WTC11 (cell line): ENCODE data around the gene PDZD8. TPM values are rescaled to one million over a fixed set of nuclear protein-coding genes. Genes with fewer than 3 reads are reported as not detected.

Experiments
- ATAC-seq: fragments of 200-7000 bp; cut with Tn5 transposase; 2 replicates; pipeline ENCODE4 v1.10.0; 2021; ENCODE audit warnings: mild to moderate bottlenecking, moderate library complexity
- CTCF ChIA-PET: fragments of 300-600 bp; sonication (Branson Sonifier 250); formaldehyde crosslinking; loops from one replicate; lab custom pipeline; 2021; ENCODE audit warnings: antibody characterized with exemption; lab: Charles Lee
- POLR2A ChIA-PET: fragments of 350-600 bp; sonication (Branson Sonifier 250); formaldehyde crosslinking; loops from one replicate; lab custom pipeline; 2021; ENCODE audit warnings: antibody characterized with exemption; lab: Charles Lee
- DNase-seq: peaks from one replicate; pipeline ENCODE4 v3.0.0; 2021; ENCODE audit warnings: low spot score
- H3K27ac Mint-ChIP-seq: 2 replicates; pipeline ENCODE4 v1.8.0; 2021; ENCODE audit warnings: mixed read lengths
- H3K27me3 Mint-ChIP-seq: 2 replicates; pipeline ENCODE4 v1.8.0; 2021; ENCODE audit warnings: low read depth, mild to moderate bottlenecking, moderate library complexity, mixed read lengths
- H3K36me3 Mint-ChIP-seq: 2 replicates; pipeline ENCODE4 v1.8.0; 2021; ENCODE audit warnings: mixed read lengths
- H3K4me1 Mint-ChIP-seq: 2 replicates; pipeline ENCODE4 v1.8.0; 2022; ENCODE audit warnings: mixed read lengths
- H3K4me3 Mint-ChIP-seq: 2 replicates; pipeline ENCODE4 v1.8.0; 2021; ENCODE audit warnings: mild to moderate bottlenecking, moderate library complexity, mixed read lengths
- H3K9me3 Mint-ChIP-seq: 2 replicates; pipeline ENCODE4 v1.8.0; 2021; ENCODE audit warnings: mixed read lengths
- CBFB ChIP-seq: sonication (generic); formaldehyde crosslinking; IDR thresholded peaks from 2 replicates; pipeline ENCODE4 v1.8.1; 2022; ENCODE audit warnings: mild to moderate bottlenecking, low read depth, missing genetic modification reagents
- CREB1 ChIP-seq: sonication (generic); formaldehyde crosslinking; IDR thresholded peaks from 2 replicates; pipeline ENCODE4 v1.8.0; 2023; ENCODE audit warnings: mild to moderate bottlenecking, missing genetic modification reagents
- EMX1 ChIP-seq: fragments of 250-450 bp; sonication (Bioruptor Pico); IDR thresholded peaks from 2 replicates; pipeline ENCODE4 v1.8.0; 2021; ENCODE audit warnings: mild to moderate bottlenecking
- ETV6 ChIP-seq: sonication (generic); formaldehyde crosslinking; IDR thresholded peaks from 2 replicates; pipeline ENCODE4 v1.8.1; 2022; ENCODE audit warnings: mild to moderate bottlenecking, missing genetic modification reagents
- FOXP1 ChIP-seq: sonication (generic); formaldehyde crosslinking; IDR thresholded peaks from 2 replicates; pipeline ENCODE4 v1.8.0; 2022; ENCODE audit warnings: missing genetic modification reagents, mild to moderate bottlenecking, moderate library complexity, borderline replicate concordance
- HMGXB4 ChIP-seq: sonication (generic); formaldehyde crosslinking; IDR thresholded peaks from 2 replicates; pipeline ENCODE4 v1.8.1; 2023; ENCODE audit warnings: mild to moderate bottlenecking, moderate library complexity, missing genetic modification reagents
- JAZF1 ChIP-seq: fragments of 250-450 bp; sonication (Bioruptor Pico); IDR thresholded peaks from 2 replicates; pipeline ENCODE4 v1.9.0; 2021; ENCODE audit warnings: moderate library complexity, mild to moderate bottlenecking, inconsistent platforms
- MLX ChIP-seq: sonication (generic); formaldehyde crosslinking; IDR thresholded peaks from 2 replicates; pipeline ENCODE4 v1.8.1; 2023; ENCODE audit warnings: mild to moderate bottlenecking, missing genetic modification reagents, moderate library complexity
- MXD4 ChIP-seq: fragments of 250-450 bp; sonication (Bioruptor Pico); IDR thresholded peaks from 2 replicates; pipeline ENCODE4 v1.8.0; 2021; ENCODE audit warnings: mild to moderate bottlenecking, moderate library complexity, borderline replicate concordance
- NFATC4 ChIP-seq: fragments of 250-450 bp; sonication (Bioruptor Pico); IDR thresholded peaks from 2 replicates; pipeline ENCODE4 v1.9.0; 2021; ENCODE audit warnings: mild to moderate bottlenecking
- NFE2L1 ChIP-seq: sonication (generic); formaldehyde crosslinking; IDR thresholded peaks from 2 replicates; pipeline ENCODE4 v1.8.1; 2023; ENCODE audit warnings: missing genetic modification reagents
- SMAD4 ChIP-seq: sonication (generic); formaldehyde crosslinking; IDR thresholded peaks from 2 replicates; pipeline ENCODE4 v1.8.0; 2022; ENCODE audit warnings: mild to moderate bottlenecking, missing genetic modification reagents
- TP53 ChIP-seq: sonication (generic); formaldehyde crosslinking; IDR thresholded peaks from 2 replicates; pipeline ENCODE4 v1.8.1; 2023; ENCODE audit warnings: mild to moderate bottlenecking, missing genetic modification reagents
- ZBTB43 ChIP-seq: sonication (generic); formaldehyde crosslinking; IDR thresholded peaks from 2 replicates; pipeline ENCODE4 v1.8.1; 2023; ENCODE audit warnings: mild to moderate bottlenecking, missing genetic modification reagents
- ZMAT4 ChIP-seq: fragments of 250-450 bp; sonication (Bioruptor Pico); IDR thresholded peaks from 2 replicates; pipeline ENCODE4 v1.9.0; 2021; ENCODE audit warnings: mild to moderate bottlenecking
- ZNF138 ChIP-seq: sonication (generic); formaldehyde crosslinking; conservative IDR thresholded peaks from 2 replicates; pipeline ENCODE4 v1.8.1; 2022; ENCODE audit warnings: mild to moderate bottlenecking, moderate library complexity, missing genetic modification reagents
- ZNF219 ChIP-seq: sonication (generic); formaldehyde crosslinking; IDR thresholded peaks from 2 replicates; pipeline ENCODE4 v1.8.0; 2023; ENCODE audit warnings: missing genetic modification reagents, mild to moderate bottlenecking, borderline replicate concordance
- ZNF416 ChIP-seq: fragments of 250-450 bp; sonication (Bioruptor Pico); IDR thresholded peaks from 2 replicates; pipeline ENCODE4 v1.9.0; 2021; ENCODE audit warnings: mild to moderate bottlenecking, inconsistent platforms
- ZNF425 ChIP-seq: fragments of 250-450 bp; sonication (Bioruptor Pico); conservative IDR thresholded peaks from 2 replicates; pipeline ENCODE4 v1.9.0; 2021; ENCODE audit warnings: mild to moderate bottlenecking
- total RNA-seq: library from RNA; stranded (reverse); gene quantifications from 3 replicates; pipeline ENCODE4 v1.2.3, GENCODE V29; 2021
- TF ChIP-seq, protein P1 (sequence below): sonication (generic); formaldehyde crosslinking; IDR thresholded peaks from 2 replicates; pipeline ENCODE4 v1.8.1; 2022; ENCODE audit warnings: missing genetic modification reagents, borderline replicate concordance
- TF ChIP-seq, protein P2 (sequence below): fragments of 250-450 bp; sonication (Bioruptor Pico); IDR thresholded peaks from 2 replicates; pipeline ENCODE4 v1.8.0; 2021; ENCODE audit warnings: mild to moderate bottlenecking
- TF ChIP-seq, protein P3 (sequence below): sonication (generic); formaldehyde crosslinking; IDR thresholded peaks from 2 replicates; pipeline ENCODE4 v1.8.1; 2022; ENCODE audit warnings: low read depth, missing genetic modification reagents, borderline replicate concordance
- TF ChIP-seq, protein P4 (sequence below): sonication (generic); formaldehyde crosslinking; IDR thresholded peaks from 2 replicates; pipeline ENCODE4 v1.8.0; 2022; ENCODE audit warnings: missing genetic modification reagents

PDZD8 gene
- total RNA-seq, 1 experiment from 2014 or later, result 52.7 TPM

DNA sequence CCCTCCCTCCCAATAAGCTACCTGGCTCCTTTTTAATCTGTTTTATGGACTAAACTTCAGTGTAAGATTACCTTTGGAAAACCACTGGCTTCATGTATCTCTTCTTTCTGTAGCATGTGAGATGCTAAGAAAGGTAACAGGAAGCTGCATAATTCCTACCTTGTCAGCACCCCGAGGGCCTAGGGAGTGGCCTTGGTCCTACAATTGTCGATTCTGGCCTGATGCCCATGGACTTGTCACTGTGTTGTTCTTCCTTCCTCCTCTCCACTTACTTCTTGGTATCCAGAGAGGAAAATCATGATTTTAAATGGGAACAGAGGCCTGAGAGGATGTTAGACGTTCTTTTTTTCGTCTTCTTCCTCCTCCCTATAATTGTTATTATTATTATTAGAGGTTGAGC, 42.9 kb upstream of the PDZD8 start:
- no peak for ATAC-seq
- Mint-ChIP-seq H3K36me3 (no peaks in the 10 kb centered on the region), H3K9me3 (no peaks in the 10 kb centered on the region), H3K4me3 (no peak overlapping the region), H3K4me1 (peaks cover 6% of the 10 kb centered on the region), H3K27ac (no peak overlapping the region), H3K27me3 (peaks cover 4% of the 10 kb centered on the region)
- no peak for TF ChIP-seq EMX1 (CRISPR knock-in tag)
- no peak for TF ChIP-seq ETV6 (CRISPR knock-in tag)
- TF ChIP-seq NFE2L1 (CRISPR knock-in tag), result no peak
- no peak for TF ChIP-seq ZMAT4 (CRISPR knock-in tag)
- no peak for TF ChIP-seq HMGXB4 (CRISPR knock-in tag)
- TF ChIP-seq, protein P1, sequence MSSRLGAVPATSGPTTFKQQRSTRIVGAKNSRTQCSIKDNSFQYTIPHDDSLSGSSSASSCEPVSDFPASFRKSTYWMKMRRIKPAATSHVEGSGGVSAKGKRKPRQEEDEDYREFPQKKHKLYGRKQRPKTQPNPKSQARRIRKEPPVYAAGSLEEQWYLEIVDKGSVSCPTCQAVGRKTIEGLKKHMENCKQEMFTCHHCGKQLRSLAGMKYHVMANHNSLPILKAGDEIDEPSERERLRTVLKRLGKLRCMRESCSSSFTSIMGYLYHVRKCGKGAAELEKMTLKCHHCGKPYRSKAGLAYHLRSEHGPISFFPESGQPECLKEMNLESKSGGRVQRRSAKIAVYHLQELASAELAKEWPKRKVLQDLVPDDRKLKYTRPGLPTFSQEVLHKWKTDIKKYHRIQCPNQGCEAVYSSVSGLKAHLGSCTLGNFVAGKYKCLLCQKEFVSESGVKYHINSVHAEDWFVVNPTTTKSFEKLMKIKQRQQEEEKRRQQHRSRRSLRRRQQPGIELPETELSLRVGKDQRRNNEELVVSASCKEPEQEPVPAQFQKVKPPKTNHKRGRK, result no peak
- TF ChIP-seq, protein P2, sequence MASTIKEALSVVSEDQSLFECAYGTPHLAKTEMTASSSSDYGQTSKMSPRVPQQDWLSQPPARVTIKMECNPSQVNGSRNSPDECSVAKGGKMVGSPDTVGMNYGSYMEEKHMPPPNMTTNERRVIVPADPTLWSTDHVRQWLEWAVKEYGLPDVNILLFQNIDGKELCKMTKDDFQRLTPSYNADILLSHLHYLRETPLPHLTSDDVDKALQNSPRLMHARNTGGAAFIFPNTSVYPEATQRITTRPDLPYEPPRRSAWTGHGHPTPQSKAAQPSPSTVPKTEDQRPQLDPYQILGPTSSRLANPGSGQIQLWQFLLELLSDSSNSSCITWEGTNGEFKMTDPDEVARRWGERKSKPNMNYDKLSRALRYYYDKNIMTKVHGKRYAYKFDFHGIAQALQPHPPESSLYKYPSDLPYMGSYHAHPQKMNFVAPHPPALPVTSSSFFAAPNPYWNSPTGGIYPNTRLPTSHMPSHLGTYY, result no peak
- TF ChIP-seq MLX (CRISPR knock-in tag), result no peak
- TF ChIP-seq ZNF416 (CRISPR knock-in tag), result no peak
- TF ChIP-seq, protein P3, sequence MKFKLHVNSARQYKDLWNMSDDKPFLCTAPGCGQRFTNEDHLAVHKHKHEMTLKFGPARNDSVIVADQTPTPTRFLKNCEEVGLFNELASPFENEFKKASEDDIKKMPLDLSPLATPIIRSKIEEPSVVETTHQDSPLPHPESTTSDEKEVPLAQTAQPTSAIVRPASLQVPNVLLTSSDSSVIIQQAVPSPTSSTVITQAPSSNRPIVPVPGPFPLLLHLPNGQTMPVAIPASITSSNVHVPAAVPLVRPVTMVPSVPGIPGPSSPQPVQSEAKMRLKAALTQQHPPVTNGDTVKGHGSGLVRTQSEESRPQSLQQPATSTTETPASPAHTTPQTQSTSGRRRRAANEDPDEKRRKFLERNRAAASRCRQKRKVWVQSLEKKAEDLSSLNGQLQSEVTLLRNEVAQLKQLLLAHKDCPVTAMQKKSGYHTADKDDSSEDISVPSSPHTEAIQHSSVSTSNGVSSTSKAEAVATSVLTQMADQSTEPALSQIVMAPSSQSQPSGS (CRISPR knock-in tag), result no peak
- no peak for TF ChIP-seq NFATC4
- no peak for TF ChIP-seq ZNF219 (CRISPR knock-in tag)
- no peak for TF ChIP-seq JAZF1 (CRISPR knock-in tag)
- no peak for TF ChIP-seq TP53 (CRISPR knock-in tag)
- no peak for TF ChIP-seq SMAD4 (CRISPR knock-in tag)
- TF ChIP-seq ZNF425, result no peak
- no peak for TF ChIP-seq FOXP1 (CRISPR knock-in tag)
- ChIA-PET CTCF (interaction anchor here (3.1 kb wide), 1 partner anchor 24 kb away, joined by 20 read pairs; no protein-coding TSS in a partner anchor), POLR2A (no interaction called here)
- no peak for DNase-seq

GRCh38 chr10:117417196-117417595, 42.0 kb upstream of the PDZD8 start:
- Mint-ChIP-seq H3K4me3 (no peak overlapping the region), H3K27me3 (peaks cover 6% of the 10 kb centered on the region), H3K4me1 (peaks cover 11% of the 10 kb centered on the region), H3K36me3 (no peaks in the 10 kb centered on the region), H3K27ac (no peak overlapping the region), H3K9me3 (no peaks in the 10 kb centered on the region)
- CTCF ChIA-PET, result interaction anchor here (1.2 kb wide), 1 partner anchor 26 kb away, joined by 4 read pairs; no protein-coding TSS in a partner anchor
- TF ChIP-seq CREB1 (CRISPR knock-in tag) (no peak), ZBTB43 (CRISPR knock-in tag) (no peak), CBFB (CRISPR knock-in tag) (no peak), ZNF138 (no peak), MXD4 (CRISPR knock-in tag) (no peak)
- TF ChIP-seq, protein P4, sequence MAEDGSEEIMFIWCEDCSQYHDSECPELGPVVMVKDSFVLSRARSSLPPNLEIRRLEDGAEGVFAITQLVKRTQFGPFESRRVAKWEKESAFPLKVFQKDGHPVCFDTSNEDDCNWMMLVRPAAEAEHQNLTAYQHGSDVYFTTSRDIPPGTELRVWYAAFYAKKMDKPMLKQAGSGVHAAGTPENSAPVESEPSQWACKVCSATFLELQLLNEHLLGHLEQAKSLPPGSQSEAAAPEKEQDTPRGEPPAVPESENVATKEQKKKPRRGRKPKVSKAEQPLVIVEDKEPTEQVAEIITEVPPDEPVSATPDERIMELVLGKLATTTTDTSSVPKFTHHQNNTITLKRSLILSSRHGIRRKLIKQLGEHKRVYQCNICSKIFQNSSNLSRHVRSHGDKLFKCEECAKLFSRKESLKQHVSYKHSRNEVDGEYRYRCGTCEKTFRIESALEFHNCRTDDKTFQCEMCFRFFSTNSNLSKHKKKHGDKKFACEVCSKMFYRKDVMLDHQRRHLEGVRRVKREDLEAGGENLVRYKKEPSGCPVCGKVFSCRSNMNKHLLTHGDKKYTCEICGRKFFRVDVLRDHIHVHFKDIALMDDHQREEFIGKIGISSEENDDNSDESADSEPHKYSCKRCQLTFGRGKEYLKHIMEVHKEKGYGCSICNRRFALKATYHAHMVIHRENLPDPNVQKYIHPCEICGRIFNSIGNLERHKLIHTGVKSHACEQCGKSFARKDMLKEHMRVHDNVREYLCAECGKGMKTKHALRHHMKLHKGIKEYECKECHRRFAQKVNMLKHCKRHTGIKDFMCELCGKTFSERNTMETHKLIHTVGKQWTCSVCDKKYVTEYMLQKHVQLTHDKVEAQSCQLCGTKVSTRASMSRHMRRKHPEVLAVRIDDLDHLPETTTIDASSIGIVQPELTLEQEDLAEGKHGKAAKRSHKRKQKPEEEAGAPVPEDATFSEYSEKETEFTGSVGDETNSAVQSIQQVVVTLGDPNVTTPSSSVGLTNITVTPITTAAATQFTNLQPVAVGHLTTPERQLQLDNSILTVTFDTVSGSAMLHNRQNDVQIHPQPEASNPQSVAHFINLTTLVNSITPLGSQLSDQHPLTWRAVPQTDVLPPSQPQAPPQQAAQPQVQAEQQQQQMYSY, result no peak
- DNase-seq (no peak), ATAC-seq (no peak)
- POLR2A ChIA-PET, result no interaction called here
